A673 (cell line): ENCODE measurements around the gene DSCAM. TPM values are rescaled to one million over a fixed set of nuclear protein-coding genes. Genes with fewer than 3 reads are reported as not detected.

Source experiments
- BruUV-seq: library from RNA; stranded (reverse); fragments of 400-500 nt; replicated peaks from 2 replicates; lab custom pipeline; 2021; lab: Mats Ljungman, UMichigan
- CTCF ChIA-PET: fragments of 300-600 bp; sonication (Branson Sonifier 250); formaldehyde crosslinking; loops from one replicate; lab custom pipeline; 2022; ENCODE audit warnings: antibody characterized with exemption; lab: Charles Lee
- POLR2A ChIA-PET: fragments of 300-600 bp; sonication (Branson Sonifier 250); formaldehyde crosslinking; loops from one replicate; lab custom pipeline; 2022; ENCODE audit warnings: antibody characterized with exemption; ENCODE audit not compliant: low non-redundant PET; lab: Charles Lee
- DNase-seq: peaks from one replicate; pipeline ENCODE4 v3.0.0-alpha.2; 2015; ENCODE audit warnings: low spot score
- H3K27ac ChIP-seq: fragments of 200-600 bp; sonication (generic); 2 replicates; pipeline ENCODE4 v1.5.1; 2016; ENCODE audit warnings: mixed run types, low read depth, mild to moderate bottlenecking, mixed read lengths, antibody characterized with exemption, low read length; ENCODE audit not compliant: poor library complexity, severe bottlenecking
- H3K27me3 ChIP-seq: fragments of 200-600 bp; sonication (generic); replicated peaks from 2 replicates; pipeline ENCODE4 v1.6.1; 2017; ENCODE audit warnings: mixed run types, low read depth, mild to moderate bottlenecking, mixed read lengths, antibody characterized with exemption, low read length; ENCODE audit not compliant: insufficient read depth, poor library complexity
- H3K36me3 ChIP-seq: fragments of 200-600 bp; sonication (generic); 2 replicates; pipeline ENCODE4 v1.6.1; 2016; ENCODE audit warnings: mixed run types, mild to moderate bottlenecking, mixed read lengths, antibody characterized with exemption, low read length; ENCODE audit not compliant: insufficient read depth, poor library complexity, severe bottlenecking
- H3K4me1 ChIP-seq: fragments of 200-600 bp; sonication (generic); 2 replicates; pipeline ENCODE4 v1.6.1; 2017; ENCODE audit warnings: mixed run types, mild to moderate bottlenecking, mixed read lengths, antibody characterized with exemption, low read length; ENCODE audit not compliant: insufficient read depth, poor library complexity, severe bottlenecking
- H3K4me3 ChIP-seq: fragments of 200-600 bp; sonication (generic); 2 replicates; pipeline ENCODE4 v1.5.1; 2016; ENCODE audit warnings: low read depth, mixed run types, mild to moderate bottlenecking, mixed read lengths, low read length; ENCODE audit not compliant: poor library complexity, severe bottlenecking
- H3K9me3 ChIP-seq: fragments of 200-600 bp; sonication (generic); 2 replicates; pipeline ENCODE4 v1.6.1; 2016; ENCODE audit warnings: mixed run types, low read depth, mild to moderate bottlenecking, mixed read lengths, antibody characterized with exemption, low read length; ENCODE audit not compliant: poor library complexity, severe bottlenecking
- EZH2 ChIP-seq: fragments of 200-600 bp; sonication (generic); IDR thresholded peaks from 2 replicates; pipeline ENCODE4 v1.6.1; 2017; ENCODE audit warnings: borderline replicate concordance, low read depth, mild to moderate bottlenecking, mixed read lengths, antibody characterized with exemption, low read length; ENCODE audit not compliant: poor library complexity, severe bottlenecking
- intact Hi-C: fragments of 100-400 bp; cut with micrococcal nuclease; formaldehyde crosslinking; loops from one replicate; pipeline ENCODE4 v1.10.0; 2022; ENCODE audit not compliant: unreplicated experiment
- total RNA-seq: library from RNA; stranded (reverse); gene quantifications from 2 replicates; pipeline ENCODE4 v1.2.3, GENCODE V29; 2021
- TF ChIP-seq, protein P1 (sequence below): fragments of 300-800, 200-600 bp; sonication (generic); conservative IDR thresholded peaks from 2 replicates; pipeline ENCODE4 v1.5.1; 2017; ENCODE audit warnings: low read depth, mild to moderate bottlenecking, antibody characterized with exemption, low read length, moderate library complexity, mixed read lengths

The DSCAM gene
- total RNA-seq, 1 experiment from 2014 or later, result not detected

GRCh38 chr21:40282912-40283886 lies 563.8 kb downstream of the DSCAM start:
- no peaks in the 10 kb centered on the region for H3K36me3 ChIP-seq
- CTCF ChIA-PET, result no interaction called here
- TF ChIP-seq EZH2, result no peak
- TF ChIP-seq, protein P1, sequence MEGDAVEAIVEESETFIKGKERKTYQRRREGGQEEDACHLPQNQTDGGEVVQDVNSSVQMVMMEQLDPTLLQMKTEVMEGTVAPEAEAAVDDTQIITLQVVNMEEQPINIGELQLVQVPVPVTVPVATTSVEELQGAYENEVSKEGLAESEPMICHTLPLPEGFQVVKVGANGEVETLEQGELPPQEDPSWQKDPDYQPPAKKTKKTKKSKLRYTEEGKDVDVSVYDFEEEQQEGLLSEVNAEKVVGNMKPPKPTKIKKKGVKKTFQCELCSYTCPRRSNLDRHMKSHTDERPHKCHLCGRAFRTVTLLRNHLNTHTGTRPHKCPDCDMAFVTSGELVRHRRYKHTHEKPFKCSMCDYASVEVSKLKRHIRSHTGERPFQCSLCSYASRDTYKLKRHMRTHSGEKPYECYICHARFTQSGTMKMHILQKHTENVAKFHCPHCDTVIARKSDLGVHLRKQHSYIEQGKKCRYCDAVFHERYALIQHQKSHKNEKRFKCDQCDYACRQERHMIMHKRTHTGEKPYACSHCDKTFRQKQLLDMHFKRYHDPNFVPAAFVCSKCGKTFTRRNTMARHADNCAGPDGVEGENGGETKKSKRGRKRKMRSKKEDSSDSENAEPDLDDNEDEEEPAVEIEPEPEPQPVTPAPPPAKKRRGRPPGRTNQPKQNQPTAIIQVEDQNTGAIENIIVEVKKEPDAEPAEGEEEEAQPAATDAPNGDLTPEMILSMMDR, result no peak
- H3K27ac ChIP-seq, result no peak overlapping the region
- no peak for DNase-seq
- POLR2A ChIA-PET, result no interaction called here
- intact Hi-C loops, result no loop called here
- H3K9me3 ChIP-seq, result peaks cover 41% of the 10 kb centered on the region
- H3K4me1 ChIP-seq, result no peaks in the 10 kb centered on the region
- no TSS peak for BruUV-seq
- H3K4me3 ChIP-seq, result no peak overlapping the region
- H3K27me3 ChIP-seq, result no peaks in the 10 kb centered on the region

DNA sequence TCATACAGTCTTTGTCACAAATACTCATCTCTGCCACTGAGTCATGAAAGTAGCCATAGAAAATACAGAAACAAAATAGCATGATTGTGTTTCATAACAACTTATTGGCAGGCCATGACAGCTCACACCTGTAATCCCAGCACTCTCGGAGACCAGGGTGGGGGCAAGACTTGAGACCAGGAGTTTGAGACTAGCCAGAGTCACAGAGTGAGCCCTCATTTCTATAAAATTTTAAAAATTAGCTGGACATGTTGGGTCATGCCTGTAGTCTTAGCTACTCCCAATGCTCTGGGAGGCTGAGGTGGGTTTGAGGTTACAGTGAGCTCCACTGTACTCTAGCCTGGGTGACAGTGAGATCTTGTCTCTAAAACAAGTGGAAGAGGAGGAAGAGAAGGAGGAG lies 568.6 kb downstream of the DSCAM start:
- no peak overlapping the region for H3K27ac ChIP-seq
- peaks cover 30% of the 10 kb centered on the region for H3K9me3 ChIP-seq
- no peaks in the 10 kb centered on the region for H3K36me3 ChIP-seq
- ChIA-PET CTCF (no interaction called here), POLR2A (no interaction called here)
- no TSS peak for BruUV-seq
- H3K4me1 ChIP-seq, result no peaks in the 10 kb centered on the region
- no peak for DNase-seq
- intact Hi-C loops, result no loop called here
- no peaks in the 10 kb centered on the region for H3K27me3 ChIP-seq
- no peak for TF ChIP-seq EZH2
- TF ChIP-seq, protein P1, result no peak
- no peak overlapping the region for H3K4me3 ChIP-seq

DNA sequence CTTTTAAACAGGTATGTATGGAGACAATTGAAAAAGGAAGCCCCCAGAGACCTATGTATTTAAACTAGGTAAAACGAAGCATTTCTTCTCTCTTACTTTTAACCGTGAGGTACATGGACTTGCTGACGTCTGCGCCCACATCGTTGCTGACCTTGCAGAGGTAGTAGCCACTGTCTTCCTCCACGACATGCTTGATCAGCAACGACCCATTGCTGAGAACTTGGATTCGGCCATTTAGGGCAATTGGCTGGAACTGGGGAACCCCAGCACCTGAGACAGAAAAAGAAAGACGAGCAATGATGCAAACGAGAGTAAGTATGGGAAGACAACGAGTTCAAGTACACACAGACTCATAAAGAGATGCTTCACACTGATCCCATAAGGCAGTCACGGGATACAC lies 571.0 kb downstream of the DSCAM start:
- DNase-seq, result no peak
- POLR2A ChIA-PET, result no interaction called here
- H3K27ac ChIP-seq, result no peak overlapping the region
- H3K36me3 ChIP-seq, result no peaks in the 10 kb centered on the region
- no TSS peak for BruUV-seq
- TF ChIP-seq EZH2, result no peak
- TF ChIP-seq, protein P1, result no peak
- peaks cover 25% of the 10 kb centered on the region for H3K9me3 ChIP-seq
- CTCF ChIA-PET, result no interaction called here
- H3K4me3 ChIP-seq, result no peak overlapping the region
- no peaks in the 10 kb centered on the region for H3K4me1 ChIP-seq
- intact Hi-C loops, result no loop called here
- H3K27me3 ChIP-seq, result no peaks in the 10 kb centered on the region
